Spleen (tissue), 7 donors: ENCODE results near the gene ERBIN.

ENCODE experiments used
- POLR2A ChIP-seq, 3 donors: fragments of 450-650 bp; IDR thresholded peaks; one replicate each; pipeline ENCODE4 v1.5.1; 2017; ENCODE audit warnings: antibody characterized with exemption in 3 of 3, mild to moderate bottlenecking in 1 of 3
- POLR2AphosphoS5 ChIP-seq, 3 donors: sonication (generic); formaldehyde crosslinking; IDR thresholded peaks; one replicate each; pipeline ENCODE4 v1.5.1; 2017; ENCODE audit warnings: antibody characterized with exemption in 3 of 3
- TF ChIP-seq, protein P1 (sequence below), 11 experiments: fragments of 200-600 bp in 7 of 11; fragments of 450-650 bp in 4 of 11; sonication (generic) in 4 of 11; IDR thresholded peaks in 8 of 11; conservative IDR thresholded peaks in 3 of 11; 1 replicate in 7 of 11; 2 replicates in 4 of 11; pipeline versions ENCODE4 v1.4.0 to v1.8.0; 2016 to 2021; ENCODE audit warnings: antibody characterized with exemption in 11 of 11, inconsistent platforms in 4 of 11, mild to moderate bottlenecking in 1 of 11
- donor health status: DM: no; HTN: no; CAD: no; lungs with moderate emphysema.
- donor health status: DM: no; HTN: no; CAD: no.
- donor health status: DM: no; HTN: no; CAD: no.

DNA sequence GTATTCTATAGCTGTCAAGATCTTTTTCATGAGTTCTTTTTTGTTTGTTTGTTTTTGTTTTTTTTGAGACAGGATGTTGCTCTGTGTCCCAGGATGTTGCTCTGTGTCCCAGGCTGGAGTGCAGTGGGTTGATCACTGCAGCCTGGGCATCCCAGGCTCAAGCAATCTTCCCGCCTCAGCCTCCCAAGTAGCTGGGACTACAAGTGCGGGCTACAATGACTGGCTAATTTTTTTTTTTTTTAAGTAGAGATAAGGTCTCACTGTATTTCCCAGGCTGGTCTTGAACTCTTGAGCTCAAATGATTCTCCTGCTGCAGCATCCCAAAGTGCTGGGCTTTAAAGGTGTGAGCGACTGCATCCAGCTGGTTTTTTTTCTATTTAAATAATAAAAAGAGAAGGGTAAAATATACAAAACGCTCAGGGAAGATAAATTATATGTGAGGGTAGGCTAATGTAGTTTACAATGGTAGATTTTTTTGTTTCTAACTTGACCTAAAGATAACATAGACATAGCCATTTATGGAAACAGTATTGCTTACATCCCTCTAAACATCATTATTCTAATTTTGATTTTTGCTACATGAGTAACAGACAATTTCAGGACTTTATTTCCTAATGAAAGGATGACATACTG is 21.9 kb downstream of the ERBIN start:
- TF ChIP-seq, protein P1, sequence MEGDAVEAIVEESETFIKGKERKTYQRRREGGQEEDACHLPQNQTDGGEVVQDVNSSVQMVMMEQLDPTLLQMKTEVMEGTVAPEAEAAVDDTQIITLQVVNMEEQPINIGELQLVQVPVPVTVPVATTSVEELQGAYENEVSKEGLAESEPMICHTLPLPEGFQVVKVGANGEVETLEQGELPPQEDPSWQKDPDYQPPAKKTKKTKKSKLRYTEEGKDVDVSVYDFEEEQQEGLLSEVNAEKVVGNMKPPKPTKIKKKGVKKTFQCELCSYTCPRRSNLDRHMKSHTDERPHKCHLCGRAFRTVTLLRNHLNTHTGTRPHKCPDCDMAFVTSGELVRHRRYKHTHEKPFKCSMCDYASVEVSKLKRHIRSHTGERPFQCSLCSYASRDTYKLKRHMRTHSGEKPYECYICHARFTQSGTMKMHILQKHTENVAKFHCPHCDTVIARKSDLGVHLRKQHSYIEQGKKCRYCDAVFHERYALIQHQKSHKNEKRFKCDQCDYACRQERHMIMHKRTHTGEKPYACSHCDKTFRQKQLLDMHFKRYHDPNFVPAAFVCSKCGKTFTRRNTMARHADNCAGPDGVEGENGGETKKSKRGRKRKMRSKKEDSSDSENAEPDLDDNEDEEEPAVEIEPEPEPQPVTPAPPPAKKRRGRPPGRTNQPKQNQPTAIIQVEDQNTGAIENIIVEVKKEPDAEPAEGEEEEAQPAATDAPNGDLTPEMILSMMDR (IDR thresholded peaks at IDR 0.05 in 8 of 11, conservative IDR thresholded peaks at IDR 0.05 in 3 of 11): no peak
- TF ChIP-seq POLR2A (IDR thresholded peaks at IDR 0.05) (no peak), POLR2AphosphoS5 (IDR thresholded peaks at IDR 0.05) (no peak)
